Measurements from ENCODE around the gene ANKRD28.

DNA sequence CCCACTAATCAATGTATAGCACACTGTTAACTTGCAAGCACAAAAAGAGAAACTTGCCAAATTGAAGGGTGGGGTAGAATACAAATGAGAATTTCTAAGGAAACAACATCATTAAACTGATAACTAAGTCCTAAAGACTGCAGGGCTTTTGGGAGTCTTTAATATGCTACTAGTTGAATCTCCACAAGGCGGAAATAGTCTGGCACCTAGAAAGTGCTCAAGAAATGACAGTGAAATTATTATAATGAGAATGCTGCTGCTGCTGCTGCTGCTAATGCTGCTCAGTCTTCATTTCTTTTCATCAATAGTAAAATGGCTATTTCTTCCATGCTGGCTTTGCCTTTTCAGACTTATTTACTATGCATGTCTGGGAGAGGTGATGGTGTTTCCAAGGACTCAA is 104.4 kb downstream of the ANKRD28 start:
- TF ChIP-seq, protein P1, sequence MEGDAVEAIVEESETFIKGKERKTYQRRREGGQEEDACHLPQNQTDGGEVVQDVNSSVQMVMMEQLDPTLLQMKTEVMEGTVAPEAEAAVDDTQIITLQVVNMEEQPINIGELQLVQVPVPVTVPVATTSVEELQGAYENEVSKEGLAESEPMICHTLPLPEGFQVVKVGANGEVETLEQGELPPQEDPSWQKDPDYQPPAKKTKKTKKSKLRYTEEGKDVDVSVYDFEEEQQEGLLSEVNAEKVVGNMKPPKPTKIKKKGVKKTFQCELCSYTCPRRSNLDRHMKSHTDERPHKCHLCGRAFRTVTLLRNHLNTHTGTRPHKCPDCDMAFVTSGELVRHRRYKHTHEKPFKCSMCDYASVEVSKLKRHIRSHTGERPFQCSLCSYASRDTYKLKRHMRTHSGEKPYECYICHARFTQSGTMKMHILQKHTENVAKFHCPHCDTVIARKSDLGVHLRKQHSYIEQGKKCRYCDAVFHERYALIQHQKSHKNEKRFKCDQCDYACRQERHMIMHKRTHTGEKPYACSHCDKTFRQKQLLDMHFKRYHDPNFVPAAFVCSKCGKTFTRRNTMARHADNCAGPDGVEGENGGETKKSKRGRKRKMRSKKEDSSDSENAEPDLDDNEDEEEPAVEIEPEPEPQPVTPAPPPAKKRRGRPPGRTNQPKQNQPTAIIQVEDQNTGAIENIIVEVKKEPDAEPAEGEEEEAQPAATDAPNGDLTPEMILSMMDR (IDR thresholded peaks at IDR 0.05): no peak
- TF ChIP-seq POLR2AphosphoS5 (IDR thresholded peaks at IDR 0.05) (no peak), POLR2A (IDR thresholded peaks at IDR 0.05) (no peak)

Measured in breast epithelium (tissue), 3 donors.